Heart right ventricle (tissue), 16 donors: Measurements from ENCODE around the gene SMC2. TPM values are rescaled to one million over a fixed set of nuclear protein-coding genes. Genes with fewer than 3 reads are reported as not detected.

ENCODE experiments used
- ATAC-seq, 8 donors: fragments of 200-7000 bp; cut with Tn5 transposase; one replicate each; pipeline ENCODE4 v1.9.1; 2020; ENCODE audit warnings: mild to moderate bottlenecking in 8 of 8, moderate library complexity in 8 of 8, moderate number of reproducible peaks in 1 of 8
- DNase-seq, 2 donors: peaks; one replicate each; pipeline ENCODE4 v3.0.0-alpha.2; 2020
- H3K27ac ChIP-seq, 10 donors: fragments of 200-600 bp; sonication (generic) in 2 of 10; one replicate each; pipeline versions ENCODE4 v1.5.0 to v1.8.0; 2020 to 2022; ENCODE audit warnings: mild to moderate bottlenecking in 3 of 10
- H3K27me3 ChIP-seq, 7 donors: fragments of 200-600 bp; one replicate each; pipeline ENCODE4 v1.8.0; 2021 to 2022; ENCODE audit warnings: mild to moderate bottlenecking in 2 of 7
- H3K36me3 ChIP-seq, 9 donors: fragments of 200-600 bp; sonication (generic) in 1 of 9; one replicate each; pipeline versions ENCODE4 v1.5.0 to v1.8.0; 2020 to 2022; ENCODE audit warnings: mild to moderate bottlenecking in 2 of 9
- H3K4me1 ChIP-seq, 9 donors: fragments of 200-600 bp; sonication (generic) in 1 of 9; one replicate each; pipeline versions ENCODE4 v1.5.0 to v1.8.0; 2020 to 2022; ENCODE audit warnings: mild to moderate bottlenecking in 4 of 9
- H3K4me3 ChIP-seq, 10 donors: fragments of 200-600 bp; sonication (generic) in 2 of 10; one replicate each; pipeline versions ENCODE4 v1.5.0 to v1.8.0; 2020 to 2022; ENCODE audit warnings: mild to moderate bottlenecking in 7 of 10, moderate library complexity in 2 of 10
- H3K9me3 ChIP-seq, 11 donors: fragments of 200-600 bp in 10 of 11; sonication (generic) in 2 of 11; one replicate each; pipeline versions ENCODE4 v1.5.0 to v1.8.0; 2013 to 2022; ENCODE audit warnings: mild to moderate bottlenecking in 2 of 11, control low read depth in 1 of 11, moderate library complexity in 1 of 11
- WGBS, 2 donors: extraction: QIAGEN DNeasy Blood & Tissue Kit; methylation state at CpG; one replicate each; pipeline ENCODE4 v1.1.7; 2013; ENCODE audit warnings: inconsistent platforms in 1 of 2; 5-methylcytosine and 5-hydroxymethylcytosine counted together
- intact Hi-C, 10 donors: fragments of 100-400 bp; cut with DNase I; formaldehyde crosslinking; loops; one replicate each; pipeline versions ENCODE4 v1.11.1 to v1.14.2; 2022
- polyA plus RNA-seq, 2 donors: library from polyadenylated mRNA; stranded (reverse); fragments of 200-250 nt; gene quantifications; one replicate each; pipeline ENCODE4 v1.2.3, GENCODE V29; 2013
- total RNA-seq, 10 donors: library from RNA; stranded (reverse); fragmentation: NEBNext Ultra II Directional in 3 of 10; extraction: Animal tissue kit (Norgen Biotek cat#: 25700) in 3 of 10; gene quantifications; one replicate each; pipeline versions ENCODE4 v1.2.1 to v1.2.4, GENCODE V29; 2021 to 2023
- TF ChIP-seq, protein P1 (sequence below), 9 donors: fragments of 200-600 bp; sonication (generic) in 2 of 9; IDR thresholded peaks; one replicate each; pipeline versions ENCODE4 v1.5.0 to v1.8.0; 2021 to 2022; ENCODE audit warnings: antibody characterized with exemption in 9 of 9, mild to moderate bottlenecking in 5 of 9, moderate library complexity in 1 of 9
- donor health status: Arrhythmogenic right ventricular cardiomyopathy.
- donor health status: ischemic (EF 13 %, LVEDD 7.1; RV severe dilation, severe dysfunction).
- donor health status: healthy with polysubstance abuse.
- donor health status: DM: no; HTN: yes; CAD: no.
- donor health status: DM: no; HTN: no; CAD: no.
- donor health status: ischemic (EF 25% LVEDD 6.9; RV normal size, moderate dysfunction).
- donor health status: ischemic (EF 25% LVEDD 5.7; RV mildly dilated, moderate dysfunction).
- donor health status: healthy.
- donor health status: DM: yes; HTN: yes; CAD: no.
- donor health status: Ischemic cardiomyopathy.
- donor health status: ischemic (EF 35%, LVEDD 5.7; RV mildly dilated, moderate dysfunction).
- donor health status: nonischemic (EF 11% LVEDD 7.7; RV severe dilation, severe dysfunction).
- donor health status: DM: yes; HTN: yes; CAD: no.
- donor health status: PGD.
- donor health status: ischemic (EF 29% LVEDD 5.4; RV normal size, mild dysfunction).
- donor health status: nonischemic (EF 23%, LVEDD 6.1; RV moderate dilation, normal function).

The SMC2 gene
- total and polyA plus RNA-seq, 12 donors = 1.9 to 22.2 (median 14.4) TPM

DNA sequence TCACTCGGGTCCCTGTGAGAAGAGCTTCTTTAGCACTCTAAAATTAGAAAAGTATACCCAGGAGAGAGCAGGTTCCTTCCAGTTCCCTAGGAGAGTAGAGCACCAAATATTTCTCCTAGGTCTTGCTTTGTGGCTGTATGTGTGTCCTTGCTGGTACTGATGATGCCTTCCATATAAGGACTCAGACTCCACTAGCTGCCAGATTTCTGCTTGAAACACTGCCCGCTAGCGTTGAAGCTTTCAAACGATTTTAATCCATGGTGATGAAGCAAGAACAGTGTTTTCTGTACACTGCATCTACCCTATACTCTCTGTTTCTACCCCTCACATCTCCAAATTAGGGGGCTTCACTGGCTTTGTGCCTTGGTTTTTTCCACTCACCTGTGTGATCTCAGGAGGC, 2.4 kb upstream of the SMC2 start:
- peak overlapping the region in 9 of 10 donors; percentile 23 to 99 (median 94) for H3K27ac ChIP-seq
- peak overlapping the region in 9 of 10 donors; percentile 0 to 40 (median 33) for H3K4me3 ChIP-seq
- intact Hi-C loops = loop anchor here in 3 of 10 donors (5.0 to 10.0 kb wide), 2 partner anchors 653 to 656 kb away; partner anchors contain the start of gene NIPSNAP3A (in 3 of the 3)
- H3K27me3 ChIP-seq = no peaks in the 10 kb centered on the region
- no peaks in the 10 kb centered on the region for H3K9me3 ChIP-seq
- WGBS, 2 donors = 15 to 16% methylated on average over 4 of the region's 4 CpGs
- TF ChIP-seq, protein P1, sequence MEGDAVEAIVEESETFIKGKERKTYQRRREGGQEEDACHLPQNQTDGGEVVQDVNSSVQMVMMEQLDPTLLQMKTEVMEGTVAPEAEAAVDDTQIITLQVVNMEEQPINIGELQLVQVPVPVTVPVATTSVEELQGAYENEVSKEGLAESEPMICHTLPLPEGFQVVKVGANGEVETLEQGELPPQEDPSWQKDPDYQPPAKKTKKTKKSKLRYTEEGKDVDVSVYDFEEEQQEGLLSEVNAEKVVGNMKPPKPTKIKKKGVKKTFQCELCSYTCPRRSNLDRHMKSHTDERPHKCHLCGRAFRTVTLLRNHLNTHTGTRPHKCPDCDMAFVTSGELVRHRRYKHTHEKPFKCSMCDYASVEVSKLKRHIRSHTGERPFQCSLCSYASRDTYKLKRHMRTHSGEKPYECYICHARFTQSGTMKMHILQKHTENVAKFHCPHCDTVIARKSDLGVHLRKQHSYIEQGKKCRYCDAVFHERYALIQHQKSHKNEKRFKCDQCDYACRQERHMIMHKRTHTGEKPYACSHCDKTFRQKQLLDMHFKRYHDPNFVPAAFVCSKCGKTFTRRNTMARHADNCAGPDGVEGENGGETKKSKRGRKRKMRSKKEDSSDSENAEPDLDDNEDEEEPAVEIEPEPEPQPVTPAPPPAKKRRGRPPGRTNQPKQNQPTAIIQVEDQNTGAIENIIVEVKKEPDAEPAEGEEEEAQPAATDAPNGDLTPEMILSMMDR (IDR thresholded peaks at IDR 0.05) = peak in 7 of 9 donors; percentile 30 to 69 (median 47)
- no peaks in the 10 kb centered on the region for H3K36me3 ChIP-seq
- DNase-seq (peak in 1 of 2 donors; percentile 55), ATAC-seq (peak; percentile 10 to 58 (median 40))
- H3K4me1 ChIP-seq = peaks cover 4 to 39% (median 24%) of the 10 kb centered on the region in 9 donors

DNA sequence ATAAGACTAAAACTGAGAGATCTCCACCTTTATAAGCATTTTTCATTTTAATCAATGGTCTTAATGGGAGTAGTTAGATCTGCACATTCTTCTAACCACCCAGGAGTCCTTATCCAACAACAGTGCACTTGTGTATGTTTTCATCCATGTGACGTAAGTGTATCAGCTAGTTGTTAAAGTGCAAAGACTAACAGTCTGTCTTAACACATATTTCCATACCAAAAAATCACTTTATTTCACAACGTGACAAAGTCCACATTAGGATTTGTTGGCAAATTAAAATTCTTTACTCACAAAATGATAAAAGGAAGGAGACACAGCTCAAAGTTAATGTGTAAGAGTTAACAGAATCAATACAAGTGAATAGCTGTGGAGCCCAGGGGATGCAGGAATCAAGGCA, 1.9 kb upstream of the SMC2 start:
- peak overlapping the region in 8 of 10 donors; percentile 74 to 99 (median 96) for H3K27ac ChIP-seq
- peaks cover 4 to 39% (median 24%) of the 10 kb centered on the region in 9 donors for H3K4me1 ChIP-seq
- no peaks in the 10 kb centered on the region for H3K9me3 ChIP-seq
- TF ChIP-seq, protein P1 (IDR thresholded peaks at IDR 0.05) = no peak
- intact Hi-C loops = loop anchor here in 3 of 10 donors (5.0 to 10.0 kb wide), 2 partner anchors 653 to 655 kb away; partner anchors contain the start of gene NIPSNAP3A (in 3 of the 3)
- H3K27me3 ChIP-seq = no peaks in the 10 kb centered on the region
- WGBS, 2 donors = 44 to 45% methylated on average over 2 of the region's 2 CpGs
- no peak overlapping the region for H3K4me3 ChIP-seq
- no peaks in the 10 kb centered on the region for H3K36me3 ChIP-seq
- DNase-seq (no peak), ATAC-seq (no peak)

DNA sequence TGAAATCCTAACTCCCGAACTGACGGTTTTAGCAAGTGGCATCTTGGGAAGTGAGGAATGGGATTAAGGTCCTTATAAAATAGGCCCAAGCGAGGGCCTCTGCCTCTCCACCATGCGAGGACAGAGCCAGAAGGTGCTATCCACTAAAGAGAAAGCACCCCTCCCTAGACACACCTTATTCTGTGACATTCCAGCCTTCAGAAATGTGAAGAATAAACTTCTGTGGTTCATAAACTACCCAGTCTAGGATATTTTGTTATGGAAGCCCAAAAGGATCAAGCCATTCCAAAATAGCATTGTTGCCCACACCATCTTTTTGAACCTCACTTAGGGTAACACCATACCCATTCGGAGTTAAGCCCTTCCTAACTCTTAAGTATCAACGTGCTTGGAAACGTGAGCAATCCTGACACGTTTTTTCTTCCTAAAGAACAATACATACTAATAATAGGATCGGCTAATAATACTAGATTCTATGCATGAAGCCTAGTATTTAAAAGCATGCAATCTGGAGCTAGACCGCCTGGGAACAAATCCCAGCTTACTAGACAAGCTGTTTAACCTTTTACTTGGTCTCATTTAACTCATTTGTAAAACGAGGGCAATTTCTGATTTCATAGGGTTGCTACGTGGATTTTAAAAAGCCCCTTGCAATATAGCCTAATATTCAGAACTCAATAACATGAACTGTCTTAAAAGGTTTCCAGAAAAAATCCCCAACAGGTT, 1.1 kb upstream of the SMC2 start:
- Histone ChIP-seq H3K27ac (peak overlapping the region; percentile 76 to 99 (median 95)), H3K27me3 (no peaks in the 10 kb centered on the region), H3K36me3 (peaks cover 0 to under 1% (median 0%) of the 10 kb centered on the region in 9 donors), H3K4me3 (peak overlapping the region; percentile 32 to 75 (median 70)), H3K4me1 (peaks cover 4 to 39% (median 24%) of the 10 kb centered on the region in 9 donors), H3K9me3 (no peaks in the 10 kb centered on the region)
- ATAC-seq (peak in 2 of 8 donors; percentile 0 to 3), DNase-seq (no peak)
- intact Hi-C loops = loop anchor here in 3 of 10 donors (5.0 to 10.0 kb wide), 2 partner anchors 652 to 654 kb away; partner anchors contain the start of gene NIPSNAP3A (in 3 of the 3)
- WGBS, 2 donors = 19 to 20% methylated on average over 12 of the region's 12 CpGs
- TF ChIP-seq, protein P1 (IDR thresholded peaks at IDR 0.05) = no peak

DNA sequence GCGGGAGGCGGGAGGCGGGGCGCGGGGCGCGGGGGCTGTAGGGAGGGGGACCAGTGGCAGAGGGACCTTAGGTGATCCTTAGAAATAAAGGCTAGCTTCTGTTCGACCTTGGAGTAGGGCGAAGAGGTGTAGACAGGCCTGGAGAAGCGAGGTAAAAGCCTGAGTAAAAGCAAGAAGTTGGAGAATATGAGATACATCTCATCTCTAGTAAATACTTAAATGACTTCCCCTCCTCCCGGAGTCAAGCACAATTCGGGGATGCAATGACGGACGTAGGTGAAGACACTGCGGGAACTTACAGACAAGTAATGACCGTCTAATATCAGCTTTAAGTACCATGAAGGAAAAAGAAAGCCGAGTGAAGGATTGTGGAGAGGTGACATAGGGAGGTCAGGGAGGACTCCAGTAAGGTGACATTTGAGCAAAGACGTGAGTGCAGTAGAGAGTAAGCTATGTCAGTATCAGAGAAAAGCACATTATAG, 466 bp downstream of the SMC2 start:
- H3K27me3 ChIP-seq = no peaks in the 10 kb centered on the region
- H3K4me3 ChIP-seq = peak overlapping the region; percentile 55 to 75 (median 70)
- intact Hi-C loops = loop anchor here in 3 of 10 donors (5.0 to 10.0 kb wide), 2 partner anchors 650 to 653 kb away; partner anchors contain the start of gene NIPSNAP3A (in 3 of the 3)
- ATAC-seq = no peak
- TF ChIP-seq, protein P1 (IDR thresholded peaks at IDR 0.05) = no peak
- H3K27ac ChIP-seq = peak overlapping the region in 9 of 10 donors; percentile 92 to 99 (median 95)
- WGBS, 2 donors = 0% methylated on average over 18 of the region's 18 CpGs
- H3K36me3 ChIP-seq = peaks cover 0 to 9% (median 0%) of the 10 kb centered on the region in 9 donors
- no peak for DNase-seq
- H3K4me1 ChIP-seq = peaks cover 4 to 39% (median 24%) of the 10 kb centered on the region in 9 donors
- no peaks in the 10 kb centered on the region for H3K9me3 ChIP-seq
